ENCODE results near the gene HHIP.

The HHIP gene

DNA sequence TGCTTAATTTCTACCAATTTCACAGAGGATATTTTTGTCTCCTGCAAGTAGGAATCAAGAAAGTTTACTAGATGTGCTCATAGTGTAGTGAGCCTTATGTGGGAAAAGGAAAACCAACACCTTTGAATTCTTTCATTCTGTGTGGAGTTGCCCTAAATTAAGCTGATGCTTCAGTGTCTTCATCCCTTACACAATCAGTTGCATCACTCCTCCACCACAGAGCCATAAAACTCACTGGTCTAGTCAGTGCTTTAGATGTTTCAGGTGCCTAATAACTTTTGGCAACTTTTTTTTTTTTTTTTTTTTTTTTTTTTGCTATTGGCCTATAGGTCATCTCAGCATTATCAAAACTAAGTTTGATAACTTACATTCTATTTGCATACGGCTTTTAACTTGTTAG, 41.5 kb downstream of the HHIP start:
- no peaks in the 10 kb centered on the region for H3K9me3 ChIP-seq (ENCODE audit: control extremely low read depth in 1 of 5, control insufficient read depth in 4 of 5, insufficient read depth in 2 of 5, low read depth in 1 of 5, low read length in 4 of 5)
- DNase-seq: no peak
- ChIA-PET POLR2A (interaction anchor here (0.7 kb wide), 1 partner anchor 378 kb away, joined by 3 read pairs; no protein-coding TSS in a partner anchor), CTCF (interaction anchor here (0.7 kb wide), 1 partner anchor 10 kb away, joined by 3 read pairs; no protein-coding TSS in a partner anchor)
- no peaks in the 10 kb centered on the region for H3K27me3 ChIP-seq (replicated peaks in 2 of 5; ENCODE audit: control insufficient read depth in 4 of 5, insufficient read depth in 5 of 5, low read length in 4 of 5)
- H3K36me3 ChIP-seq (ENCODE audit: control insufficient read depth in 4 of 4, insufficient read depth in 4 of 4, low read length in 3 of 4): no peaks in the 10 kb centered on the region
- H3K4me1 ChIP-seq (ENCODE audit: control extremely low read depth in 1 of 4, control insufficient read depth in 4 of 4, insufficient read depth in 4 of 4, low read length in 3 of 4): no peaks in the 10 kb centered on the region
- H3K4me3 ChIP-seq (ENCODE audit: control insufficient read depth in 1 of 7, extremely low read depth in 1 of 7, insufficient read depth in 4 of 7, low read depth in 2 of 7, low read length in 6 of 7): no peak overlapping the region
- WGBS (ENCODE audit: insufficient coverage): no CpG with 5 or more reads among the region's 1 CpG
- no peak overlapping the region for H3K27ac ChIP-seq (ENCODE audit: insufficient read depth in 1 of 2, low read depth in 1 of 2, low read length in 2 of 2, poor library complexity in 1 of 2, severe bottlenecking in 2 of 2)

DNA sequence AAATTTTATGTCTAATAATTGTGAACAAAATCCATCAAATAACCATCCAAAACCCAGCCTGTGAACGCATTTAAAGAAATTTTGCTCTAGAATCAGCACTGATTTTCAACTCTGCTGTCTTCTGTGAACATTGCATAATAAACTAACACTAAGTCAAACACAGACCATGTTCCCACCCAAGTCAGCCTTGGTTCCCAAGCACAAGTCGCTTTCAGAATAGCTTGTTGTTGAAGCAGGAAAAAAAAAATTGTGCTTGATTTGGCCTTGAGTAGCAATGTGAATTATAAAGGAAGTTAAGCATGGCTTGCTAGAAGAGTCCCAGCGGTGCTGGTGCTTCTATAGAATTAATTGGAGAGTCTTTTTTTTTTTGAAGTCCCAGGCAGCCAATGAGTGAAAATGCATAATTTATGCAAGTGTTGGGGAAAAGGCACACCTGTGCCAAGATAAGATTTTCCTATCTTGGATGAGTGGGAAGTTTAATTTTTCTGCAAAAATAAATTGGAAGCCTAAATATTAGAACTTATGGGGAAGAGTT, 42.1 kb downstream of the HHIP start:
- Histone ChIP-seq H3K27me3 (replicated peaks in 2 of 5; ENCODE audit: control insufficient read depth in 4 of 5, insufficient read depth in 5 of 5, low read length in 4 of 5) (no peaks in the 10 kb centered on the region), H3K4me1 (ENCODE audit: control extremely low read depth in 1 of 4, control insufficient read depth in 4 of 4, insufficient read depth in 4 of 4, low read length in 3 of 4) (no peaks in the 10 kb centered on the region), H3K4me3 (ENCODE audit: control insufficient read depth in 1 of 7, extremely low read depth in 1 of 7, insufficient read depth in 4 of 7, low read depth in 2 of 7, low read length in 6 of 7) (no peak overlapping the region), H3K27ac (ENCODE audit: insufficient read depth in 1 of 2, low read depth in 1 of 2, low read length in 2 of 2, poor library complexity in 1 of 2, severe bottlenecking in 2 of 2) (no peak overlapping the region), H3K36me3 (ENCODE audit: control insufficient read depth in 4 of 4, insufficient read depth in 4 of 4, low read length in 3 of 4) (no peaks in the 10 kb centered on the region), H3K9me3 (ENCODE audit: control extremely low read depth in 1 of 5, control insufficient read depth in 4 of 5, insufficient read depth in 2 of 5, low read depth in 1 of 5, low read length in 4 of 5) (peaks cover 0 to 3% (median 0%) of the 10 kb centered on the region in 5 experiments)
- 97% methylated on average over 3 of the region's 3 CpGs for WGBS (ENCODE audit: insufficient coverage)
- DNase-seq: no peak
- POLR2A ChIA-PET: interaction anchor here (0.7 kb wide), 1 partner anchor 378 kb away, joined by 3 read pairs; no protein-coding TSS in a partner anchor
- CTCF ChIA-PET: no interaction called here

DNA sequence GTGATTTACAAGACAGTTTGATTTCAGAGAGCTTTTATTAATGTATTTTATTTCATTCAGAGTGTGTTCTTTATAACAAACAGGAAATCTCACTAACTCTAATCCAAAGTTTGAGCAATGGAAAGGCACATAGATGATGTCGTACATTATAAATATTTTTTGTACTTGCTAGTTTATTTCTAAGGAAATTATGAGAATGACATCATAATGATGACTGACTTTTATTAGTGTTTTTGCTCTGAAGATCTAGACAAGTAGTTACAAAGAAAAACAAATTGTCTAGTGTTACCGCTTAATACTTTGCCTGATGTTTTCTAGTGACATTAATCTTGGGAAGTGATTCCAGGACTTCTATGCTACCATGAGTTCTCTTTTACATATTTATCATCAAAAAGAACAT, 43.2 kb downstream of the HHIP start:
- no peaks in the 10 kb centered on the region for H3K27me3 ChIP-seq (replicated peaks in 2 of 5; ENCODE audit: control insufficient read depth in 4 of 5, insufficient read depth in 5 of 5, low read length in 4 of 5)
- ChIA-PET CTCF (no interaction called here), POLR2A (no interaction called here)
- no CpG with 5 or more reads among the region's 2 CpGs for WGBS (ENCODE audit: insufficient coverage)
- peaks cover 0 to 3% (median 2%) of the 10 kb centered on the region in 4 experiments for H3K4me1 ChIP-seq (ENCODE audit: control extremely low read depth in 1 of 4, control insufficient read depth in 4 of 4, insufficient read depth in 4 of 4, low read length in 3 of 4)
- H3K4me3 ChIP-seq (ENCODE audit: control insufficient read depth in 1 of 7, extremely low read depth in 1 of 7, insufficient read depth in 4 of 7, low read depth in 2 of 7, low read length in 6 of 7): no peak overlapping the region
- no peak for DNase-seq
- H3K36me3 ChIP-seq (ENCODE audit: control insufficient read depth in 4 of 4, insufficient read depth in 4 of 4, low read length in 3 of 4): no peaks in the 10 kb centered on the region
- no peak overlapping the region for H3K27ac ChIP-seq (ENCODE audit: insufficient read depth in 1 of 2, low read depth in 1 of 2, low read length in 2 of 2, poor library complexity in 1 of 2, severe bottlenecking in 2 of 2)
- peaks cover 0 to 3% (median 0%) of the 10 kb centered on the region in 5 experiments for H3K9me3 ChIP-seq (ENCODE audit: control extremely low read depth in 1 of 5, control insufficient read depth in 4 of 5, insufficient read depth in 2 of 5, low read depth in 1 of 5, low read length in 4 of 5)

DNA sequence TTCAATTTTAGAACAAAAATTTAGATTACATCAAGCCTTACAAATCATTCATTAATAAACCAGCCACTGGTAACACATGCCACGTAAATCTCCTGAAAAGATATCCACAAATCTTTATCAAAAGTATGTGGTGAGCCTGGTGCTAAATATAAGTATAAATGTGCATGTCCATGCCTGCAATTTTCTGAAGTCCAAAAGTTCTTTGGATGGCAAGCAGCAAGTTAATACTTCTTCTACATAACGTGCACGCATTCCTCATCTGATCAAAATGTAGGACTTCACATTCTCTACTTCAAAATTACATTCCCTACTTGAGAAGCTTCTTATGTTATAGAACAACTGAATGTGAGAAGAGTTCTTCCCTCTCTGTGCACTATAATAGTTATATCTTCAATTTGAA, 49.8 kb downstream of the HHIP start:
- Histone ChIP-seq H3K27me3 (replicated peaks in 2 of 5; ENCODE audit: control insufficient read depth in 4 of 5, insufficient read depth in 5 of 5, low read length in 4 of 5) (no peaks in the 10 kb centered on the region), H3K4me1 (ENCODE audit: control extremely low read depth in 1 of 4, control insufficient read depth in 4 of 4, insufficient read depth in 4 of 4, low read length in 3 of 4) (peaks cover 0 to 9% (median 6%) of the 10 kb centered on the region in 4 experiments), H3K9me3 (ENCODE audit: control extremely low read depth in 1 of 5, control insufficient read depth in 4 of 5, insufficient read depth in 2 of 5, low read depth in 1 of 5, low read length in 4 of 5) (peaks cover 0 to 3% (median 0%) of the 10 kb centered on the region in 5 experiments), H3K36me3 (ENCODE audit: control insufficient read depth in 4 of 4, insufficient read depth in 4 of 4, low read length in 3 of 4) (no peaks in the 10 kb centered on the region), H3K4me3 (ENCODE audit: control insufficient read depth in 1 of 7, extremely low read depth in 1 of 7, insufficient read depth in 4 of 7, low read depth in 2 of 7, low read length in 6 of 7) (no peak overlapping the region), H3K27ac (ENCODE audit: insufficient read depth in 1 of 2, low read depth in 1 of 2, low read length in 2 of 2, poor library complexity in 1 of 2, severe bottlenecking in 2 of 2) (no peak overlapping the region)
- DNase-seq: no peak
- CTCF ChIA-PET: no interaction called here
- POLR2A ChIA-PET: no interaction called here
- WGBS (ENCODE audit: insufficient coverage): no CpG with 5 or more reads among the region's 3 CpGs

DNA sequence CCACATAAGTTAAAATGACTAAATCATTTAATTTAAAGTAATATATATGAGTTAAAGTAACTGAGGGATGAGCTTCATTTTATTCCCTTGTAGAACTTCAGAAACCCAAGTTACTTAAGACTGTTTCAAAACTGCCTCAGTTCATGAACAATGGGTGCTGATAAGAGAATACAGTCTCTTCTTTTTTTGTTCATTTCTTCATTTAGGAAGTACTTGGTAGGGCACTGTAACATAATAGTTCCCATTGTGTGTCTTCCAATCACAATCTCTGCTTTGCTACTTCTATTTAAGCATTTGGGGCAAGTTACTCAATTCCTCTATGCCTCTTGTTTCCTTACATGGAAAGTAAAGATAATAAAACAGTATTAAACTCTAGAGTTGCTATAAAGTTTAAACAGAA, 50.4 kb downstream of the HHIP start:
- Histone ChIP-seq H3K9me3 (ENCODE audit: control extremely low read depth in 1 of 5, control insufficient read depth in 4 of 5, insufficient read depth in 2 of 5, low read depth in 1 of 5, low read length in 4 of 5) (peaks cover 0 to 3% (median 0%) of the 10 kb centered on the region in 5 experiments), H3K4me3 (ENCODE audit: control insufficient read depth in 1 of 7, extremely low read depth in 1 of 7, insufficient read depth in 4 of 7, low read depth in 2 of 7, low read length in 6 of 7) (no peak overlapping the region), H3K27me3 (replicated peaks in 2 of 5; ENCODE audit: control insufficient read depth in 4 of 5, insufficient read depth in 5 of 5, low read length in 4 of 5) (no peaks in the 10 kb centered on the region), H3K4me1 (ENCODE audit: control extremely low read depth in 1 of 4, control insufficient read depth in 4 of 4, insufficient read depth in 4 of 4, low read length in 3 of 4) (peaks cover 0 to 9% (median 6%) of the 10 kb centered on the region in 4 experiments), H3K27ac (ENCODE audit: insufficient read depth in 1 of 2, low read depth in 1 of 2, low read length in 2 of 2, poor library complexity in 1 of 2, severe bottlenecking in 2 of 2) (no peak overlapping the region), H3K36me3 (ENCODE audit: control insufficient read depth in 4 of 4, insufficient read depth in 4 of 4, low read length in 3 of 4) (no peaks in the 10 kb centered on the region)
- ChIA-PET POLR2A (no interaction called here), CTCF (no interaction called here)
- no peak for DNase-seq

DNA sequence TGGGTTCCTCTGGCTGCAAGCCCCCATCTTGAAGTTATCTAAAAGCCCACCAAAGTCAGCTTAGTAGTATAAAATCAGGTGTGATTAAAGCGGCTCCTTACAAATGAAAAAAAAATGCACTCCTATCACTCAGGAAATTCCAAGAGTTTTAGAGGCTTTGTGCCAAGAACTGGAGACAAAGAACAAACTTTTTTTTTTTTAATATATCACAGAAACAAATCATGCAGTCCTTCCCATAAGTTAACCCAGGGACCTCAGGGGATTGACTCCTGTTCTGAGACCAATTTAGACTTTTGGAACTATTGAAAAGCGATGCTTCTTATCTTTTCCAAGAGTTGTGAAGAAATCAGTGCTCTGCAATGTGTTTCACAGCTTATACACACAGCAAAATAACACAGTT, 53.6 kb downstream of the HHIP start:
- no peaks in the 10 kb centered on the region for H3K27me3 ChIP-seq (replicated peaks in 2 of 5; ENCODE audit: control insufficient read depth in 4 of 5, insufficient read depth in 5 of 5, low read length in 4 of 5)
- CTCF ChIA-PET: no interaction called here
- no CpG with 5 or more reads among the region's 2 CpGs for WGBS (ENCODE audit: insufficient coverage)
- H3K36me3 ChIP-seq (ENCODE audit: control insufficient read depth in 4 of 4, insufficient read depth in 4 of 4, low read length in 3 of 4): no peaks in the 10 kb centered on the region
- POLR2A ChIA-PET: no interaction called here
- DNase-seq: no peak
- H3K27ac ChIP-seq (ENCODE audit: insufficient read depth in 1 of 2, low read depth in 1 of 2, low read length in 2 of 2, poor library complexity in 1 of 2, severe bottlenecking in 2 of 2): no peak overlapping the region
- H3K4me1 ChIP-seq (ENCODE audit: control extremely low read depth in 1 of 4, control insufficient read depth in 4 of 4, insufficient read depth in 4 of 4, low read length in 3 of 4): peaks cover 0 to under 1% (median 0%) of the 10 kb centered on the region in 4 experiments
- H3K9me3 ChIP-seq (ENCODE audit: control extremely low read depth in 1 of 5, control insufficient read depth in 4 of 5, insufficient read depth in 2 of 5, low read depth in 1 of 5, low read length in 4 of 5): no peaks in the 10 kb centered on the region
- H3K4me3 ChIP-seq (ENCODE audit: control insufficient read depth in 1 of 7, extremely low read depth in 1 of 7, insufficient read depth in 4 of 7, low read depth in 2 of 7, low read length in 6 of 7): no peak overlapping the region

DNA sequence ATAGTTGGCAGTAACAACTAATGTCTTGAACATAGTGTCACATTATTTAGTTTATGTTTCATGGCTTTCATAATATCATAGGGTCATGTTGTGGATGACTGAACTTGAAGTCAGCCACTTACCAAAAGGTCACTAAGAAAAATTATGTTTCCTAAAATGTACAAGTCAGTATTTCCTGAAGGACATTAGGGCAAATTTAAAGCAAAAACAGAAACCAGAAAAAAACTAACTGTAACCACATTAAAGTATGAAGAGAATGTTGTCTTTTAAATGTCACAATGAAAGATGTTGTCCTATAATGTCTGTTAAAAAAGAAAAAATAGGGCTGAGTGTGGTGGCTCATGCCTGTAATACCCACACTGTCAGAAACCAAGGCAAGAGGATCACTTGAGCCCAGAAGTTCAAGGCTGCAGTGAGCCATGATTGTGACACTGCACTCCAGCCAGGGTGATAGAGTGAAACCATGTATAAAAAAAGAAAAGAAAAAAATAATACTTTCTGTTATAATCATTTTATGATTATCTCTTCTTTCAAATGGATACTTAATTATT, 55.8 kb downstream of the HHIP start:
- Histone ChIP-seq H3K4me1 (ENCODE audit: control extremely low read depth in 1 of 4, control insufficient read depth in 4 of 4, insufficient read depth in 4 of 4, low read length in 3 of 4) (no peaks in the 10 kb centered on the region), H3K27ac (ENCODE audit: insufficient read depth in 1 of 2, low read depth in 1 of 2, low read length in 2 of 2, poor library complexity in 1 of 2, severe bottlenecking in 2 of 2) (no peak overlapping the region)
- CTCF ChIA-PET: no interaction called here

More for the DNA sequence above, 55.8 kb downstream of the HHIP start:
- H3K4me3 ChIP-seq (ENCODE audit: control insufficient read depth in 1 of 7, extremely low read depth in 1 of 7, insufficient read depth in 4 of 7, low read depth in 2 of 7, low read length in 6 of 7): no peak overlapping the region
- no peaks in the 10 kb centered on the region for H3K36me3 ChIP-seq (ENCODE audit: control insufficient read depth in 4 of 4, insufficient read depth in 4 of 4, low read length in 3 of 4)
- H3K27me3 ChIP-seq (replicated peaks in 2 of 5; ENCODE audit: control insufficient read depth in 4 of 5, insufficient read depth in 5 of 5, low read length in 4 of 5): no peaks in the 10 kb centered on the region
- DNase-seq: no peak
- H3K9me3 ChIP-seq (ENCODE audit: control extremely low read depth in 1 of 5, control insufficient read depth in 4 of 5, insufficient read depth in 2 of 5, low read depth in 1 of 5, low read length in 4 of 5): no peaks in the 10 kb centered on the region
- POLR2A ChIA-PET: no interaction called here
